ENCODE results near the gene ST7.

Gene ST7

GRCh38 chr7:117014673-117015133, 61.4 kb downstream of the ST7 start:
- H3K27ac ChIP-seq, result no peak overlapping the region
- TF ChIP-seq, protein P1, sequence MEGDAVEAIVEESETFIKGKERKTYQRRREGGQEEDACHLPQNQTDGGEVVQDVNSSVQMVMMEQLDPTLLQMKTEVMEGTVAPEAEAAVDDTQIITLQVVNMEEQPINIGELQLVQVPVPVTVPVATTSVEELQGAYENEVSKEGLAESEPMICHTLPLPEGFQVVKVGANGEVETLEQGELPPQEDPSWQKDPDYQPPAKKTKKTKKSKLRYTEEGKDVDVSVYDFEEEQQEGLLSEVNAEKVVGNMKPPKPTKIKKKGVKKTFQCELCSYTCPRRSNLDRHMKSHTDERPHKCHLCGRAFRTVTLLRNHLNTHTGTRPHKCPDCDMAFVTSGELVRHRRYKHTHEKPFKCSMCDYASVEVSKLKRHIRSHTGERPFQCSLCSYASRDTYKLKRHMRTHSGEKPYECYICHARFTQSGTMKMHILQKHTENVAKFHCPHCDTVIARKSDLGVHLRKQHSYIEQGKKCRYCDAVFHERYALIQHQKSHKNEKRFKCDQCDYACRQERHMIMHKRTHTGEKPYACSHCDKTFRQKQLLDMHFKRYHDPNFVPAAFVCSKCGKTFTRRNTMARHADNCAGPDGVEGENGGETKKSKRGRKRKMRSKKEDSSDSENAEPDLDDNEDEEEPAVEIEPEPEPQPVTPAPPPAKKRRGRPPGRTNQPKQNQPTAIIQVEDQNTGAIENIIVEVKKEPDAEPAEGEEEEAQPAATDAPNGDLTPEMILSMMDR (IDR thresholded peaks at IDR 0.05), result no peak
- TF ChIP-seq ZFX (IDR thresholded peaks at IDR 0.05; ENCODE audit: borderline replicate concordance), result no peak

DNA sequence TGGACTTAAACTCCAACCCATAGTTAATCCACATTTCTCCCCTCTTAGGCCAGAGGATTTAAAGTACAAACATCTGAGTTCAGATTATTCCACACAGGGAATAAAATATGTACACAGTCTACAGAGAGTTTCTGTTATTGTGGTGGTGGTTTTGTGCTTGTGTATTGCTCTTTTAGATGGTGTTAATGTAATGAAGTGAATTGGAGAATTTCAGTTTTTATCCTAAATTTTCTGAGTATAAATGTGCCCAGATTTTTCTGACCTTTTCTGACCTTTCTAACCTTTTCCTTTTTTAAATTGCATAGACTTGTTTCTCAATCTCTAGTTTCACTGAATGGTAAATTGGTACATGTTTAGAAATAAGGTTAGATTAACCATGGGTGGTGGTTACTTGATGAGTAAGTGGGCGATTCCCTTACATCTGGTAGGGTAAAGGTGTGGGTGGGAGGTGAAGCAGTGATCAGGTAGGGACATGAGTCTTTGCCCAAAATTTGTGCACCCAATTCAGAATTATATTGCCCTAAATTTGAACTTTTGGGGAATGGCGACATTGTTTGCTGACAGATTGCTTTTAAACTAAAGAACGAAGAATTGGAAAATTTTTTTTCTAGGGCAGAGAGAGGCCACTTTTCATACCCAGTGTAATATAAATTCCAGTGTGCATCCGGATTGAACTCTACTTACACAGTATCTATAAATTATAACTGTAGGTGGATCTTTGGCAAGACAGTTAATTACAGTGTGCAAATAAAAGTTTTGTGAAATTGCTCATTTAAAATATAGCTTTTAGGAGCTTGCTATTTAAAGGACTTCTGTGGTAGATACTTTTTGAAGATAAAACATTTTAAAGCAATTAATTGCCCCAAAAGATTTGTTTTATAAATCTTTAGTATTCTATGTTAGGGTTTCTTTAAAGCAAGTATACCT, 62.2 kb downstream of the ST7 start:
- TF ChIP-seq ZFX (IDR thresholded peaks at IDR 0.05; ENCODE audit: borderline replicate concordance), result no peak
- TF ChIP-seq, protein P1 (IDR thresholded peaks at IDR 0.05), result no peak
- no peak overlapping the region for H3K27ac ChIP-seq

- TF ChIP-seq ZFX (IDR thresholded peaks at IDR 0.05; ENCODE audit: borderline replicate concordance), result no peak
- TF ChIP-seq, protein P1 (IDR thresholded peaks at IDR 0.05), result no peak
- H3K27ac ChIP-seq, result no peak overlapping the region
Observed at GRCh38 chr7:117017017-117017451, 63.7 kb downstream of the ST7 start.

DNA sequence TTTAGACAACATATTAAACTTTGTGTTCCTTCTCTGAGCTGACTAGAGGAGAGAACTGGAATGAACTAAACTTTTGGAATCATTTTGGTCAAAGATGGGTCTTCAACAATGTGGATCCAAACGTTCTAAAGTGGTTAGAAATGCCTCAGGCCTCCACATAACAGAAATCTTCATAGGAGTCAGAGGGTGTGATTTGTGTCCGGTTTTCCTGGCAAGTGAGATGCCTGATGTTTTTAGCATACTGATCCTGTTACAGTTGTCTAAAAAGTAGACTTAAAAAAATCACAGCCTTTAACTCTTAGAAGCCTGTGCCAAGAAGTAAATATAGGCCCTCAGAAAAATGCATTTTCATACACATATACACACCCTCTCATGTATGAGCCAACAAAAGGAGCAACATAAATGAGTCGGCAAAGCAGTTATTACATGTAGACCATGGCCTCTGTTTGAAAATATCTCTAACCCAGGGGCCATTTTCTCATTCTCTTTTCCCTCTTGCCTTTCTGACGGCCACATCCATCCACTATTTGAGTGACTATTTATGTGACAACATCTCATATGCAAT, 64.5 kb downstream of the ST7 start:
- TF ChIP-seq, protein P1 (IDR thresholded peaks at IDR 0.05), result no peak
- no peak for TF ChIP-seq ZFX (IDR thresholded peaks at IDR 0.05; ENCODE audit: borderline replicate concordance)
- no peak overlapping the region for H3K27ac ChIP-seq

GRCh38 chr7:117018713-117019112, 65.4 kb downstream of the ST7 start:
- no peak overlapping the region for H3K27ac ChIP-seq
- no peak for TF ChIP-seq ZFX (IDR thresholded peaks at IDR 0.05; ENCODE audit: borderline replicate concordance)
- TF ChIP-seq, protein P1 (IDR thresholded peaks at IDR 0.05), result no peak

DNA sequence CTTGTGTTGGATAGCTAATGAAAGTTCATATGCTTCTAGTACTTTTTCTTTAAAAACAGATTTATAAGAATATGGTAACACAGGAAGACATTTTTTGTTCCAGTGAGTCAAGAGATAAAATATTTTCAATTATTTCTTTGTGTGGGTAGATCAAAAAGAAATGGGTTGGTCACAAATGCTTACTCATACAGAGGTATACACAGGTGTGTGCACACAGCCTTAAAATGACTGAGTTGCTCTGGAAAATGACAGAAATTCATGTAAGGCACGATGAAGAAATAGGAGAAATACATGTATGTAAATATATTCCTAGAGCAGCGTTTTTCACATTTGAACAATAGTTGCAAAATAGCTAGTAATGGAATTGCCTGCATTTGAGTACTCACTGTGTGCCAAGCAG, 66.0 kb downstream of the ST7 start:
- no peak overlapping the region for H3K27ac ChIP-seq
- TF ChIP-seq, protein P1 (IDR thresholded peaks at IDR 0.05), result no peak
- no peak for TF ChIP-seq ZFX (IDR thresholded peaks at IDR 0.05; ENCODE audit: borderline replicate concordance)

Data from 22Rv1 (cell line).